Thoracic aorta (tissue), 2 donors: ENCODE data around the gene PLEKHA5. TPM values are rescaled to one million over a fixed set of nuclear protein-coding genes. Genes with fewer than 3 reads are reported as not detected.
"Not testable (repeated sequence)": the region's sequence is repeated elsewhere in the genome, so short reads cannot be mapped to it uniquely, and the experiment has no call there.

Experiments
- ATAC-seq: fragments of 150-250 bp; one replicate; pipeline ENCODE4 v1.8.0; 2017; ENCODE audit warnings: low read depth; ENCODE audit not compliant: insufficient number of reproducible peaks, low FRiP score
- DNase-seq: peaks from one replicate; pipeline ENCODE4 v3.0.0-alpha.2; 2020; ENCODE audit warnings: low spot score
- H3K27ac ChIP-seq, 2 donors: fragments of 200-600 bp; sonication (generic); 1 replicate in 1 of 2; 2 replicates in 1 of 2; pipeline ENCODE4 v1.5.1; 2016; ENCODE audit warnings: mild to moderate bottlenecking in 2 of 2, moderate library complexity in 2 of 2
- H3K27me3 ChIP-seq: fragments of 200-600 bp; sonication (generic); replicated peaks from 2 replicates; pipeline ENCODE4 v1.6.0; 2016; ENCODE audit warnings: mild to moderate bottlenecking; ENCODE audit not compliant: insufficient read depth
- H3K36me3 ChIP-seq: fragments of 200-600 bp; sonication (generic); one replicate; pipeline ENCODE4 v1.5.1; 2016
- H3K4me1 ChIP-seq, 2 donors: fragments of 200-600 bp; sonication (generic); 1 replicate in 1 of 2; 2 replicates in 1 of 2; pipeline versions ENCODE4 v1.5.1 to v1.6.0; 2016; ENCODE audit warnings: low read depth in 2 of 2, mild to moderate bottlenecking in 1 of 2; ENCODE audit not compliant: control insufficient read depth in 1 of 2
- H3K4me3 ChIP-seq: fragments of 200-600 bp; sonication (generic); 2 replicates; pipeline ENCODE4 v1.5.1; 2016; ENCODE audit warnings: mild to moderate bottlenecking
- H3K9me3 ChIP-seq: fragments of 200-600 bp; sonication (generic); 2 replicates; pipeline ENCODE4 v1.5.1; 2016
- CTCF ChIP-seq: fragments of 200-600 bp; sonication (generic); IDR thresholded peaks from one replicate; pipeline ENCODE4 v1.5.1; 2019; ENCODE audit warnings: antibody characterized with exemption
- total RNA-seq, 2 donors: library from RNA; depleted of rRNA; stranded (reverse); fragments of >200 nt; gene quantifications; one replicate each; pipeline versions ENCODE4 v1.1.0 to v1.2.3, GENCODE V29; 2016

Gene PLEKHA5
- total RNA-seq, 2 donors from 2014 or later: 18.4 to 27.7 TPM

GRCh38 chr12:19088606-19089005 lies 40.9 kb upstream of the PLEKHA5 start:
- H3K9me3 ChIP-seq: no peaks in the 10 kb centered on the region
- H3K27me3 ChIP-seq: no peaks in the 10 kb centered on the region
- TF ChIP-seq CTCF: no peak
- ATAC-seq (no peak), DNase-seq (no peak)
- H3K36me3 ChIP-seq: no peaks in the 10 kb centered on the region
- no peak overlapping the region for H3K4me3 ChIP-seq
- H3K27ac ChIP-seq: no peak overlapping the region
- no peaks in the 10 kb centered on the region for H3K4me1 ChIP-seq

GRCh38 chr12:19092482-19092881 lies 37.1 kb upstream of the PLEKHA5 start:
- not testable (repeated sequence) for H3K27me3 ChIP-seq, H3K27ac ChIP-seq, H3K9me3 ChIP-seq, H3K36me3 ChIP-seq, ATAC-seq, H3K4me1 ChIP-seq, H3K4me3 ChIP-seq, DNase-seq

- H3K4me3 ChIP-seq: no peak overlapping the region
- no peaks in the 10 kb centered on the region for H3K36me3 ChIP-seq
- peaks cover 0 to 5% of the 10 kb centered on the region in 2 donors for H3K4me1 ChIP-seq
- DNase-seq (no peak), ATAC-seq (no peak)
- no peak for TF ChIP-seq CTCF
- no peak overlapping the region for H3K27ac ChIP-seq
- H3K9me3 ChIP-seq: no peaks in the 10 kb centered on the region
- H3K27me3 ChIP-seq: no peaks in the 10 kb centered on the region
These were observed 36.3 kb upstream of the PLEKHA5 start for GRCh38 chr12:19093218-19093617.

- DNase-seq: no peak
- Histone ChIP-seq H3K4me1 (peaks cover 0 to 5% of the 10 kb centered on the region in 2 donors), H3K9me3 (no peaks in the 10 kb centered on the region), H3K27ac (no peak overlapping the region), H3K36me3 (no peaks in the 10 kb centered on the region), H3K27me3 (no peaks in the 10 kb centered on the region), H3K4me3 (no peak overlapping the region)
- no peak for TF ChIP-seq CTCF
- ATAC-seq: no peak
These were observed 34.2 kb upstream of the PLEKHA5 start for GRCh38 chr12:19095331-19095730.

- peaks cover 0 to 5% of the 10 kb centered on the region in 2 donors for H3K4me1 ChIP-seq
- no peak for TF ChIP-seq CTCF
- no peaks in the 10 kb centered on the region for H3K27me3 ChIP-seq
- ATAC-seq: no peak
- no peak overlapping the region for H3K4me3 ChIP-seq
- H3K9me3 ChIP-seq: no peaks in the 10 kb centered on the region
- no peaks in the 10 kb centered on the region for H3K36me3 ChIP-seq
- no peak overlapping the region for H3K27ac ChIP-seq
- no peak for DNase-seq
These were observed 33.6 kb upstream of the PLEKHA5 start for GRCh38 chr12:19095756-19096480.

GRCh38 chr12:19105463-19105862 lies 24.1 kb upstream of the PLEKHA5 start:
- no peak for ATAC-seq
- no peaks in the 10 kb centered on the region for H3K27me3 ChIP-seq
- TF ChIP-seq CTCF: no peak
- no peak for DNase-seq
- H3K4me1 ChIP-seq: no peaks in the 10 kb centered on the region
- H3K36me3 ChIP-seq: no peaks in the 10 kb centered on the region
- no peak overlapping the region for H3K27ac ChIP-seq
- no peaks in the 10 kb centered on the region for H3K9me3 ChIP-seq
- H3K4me3 ChIP-seq: no peak overlapping the region
